Smooth muscle cell (in vitro differentiated cells): ENCODE results near the gene NEK9. TPM values are rescaled to one million over a fixed set of nuclear protein-coding genes. Genes with fewer than 3 reads are reported as not detected.

ENCODE experiments used
- DNase-seq: peaks from one replicate; lab custom pipeline; 2025; ENCODE audit not compliant: unreplicated experiment; lab: John Stamatoyannopoulos, UW
- H2AFZ ChIP-seq: fragments of 200-600 bp; sonication (generic); 2 replicates; pipeline ENCODE4 v1.6.0; 2016; ENCODE audit warnings: antibody characterized with exemption, low read depth, mild to moderate bottlenecking
- H3F3A ChIP-seq: fragments of 200-600 bp; sonication (generic); 2 replicates; pipeline ENCODE4 v1.6.0; 2017; ENCODE audit warnings: antibody characterized with exemption, low read depth
- H3K27ac ChIP-seq: fragments of 200-600 bp; sonication (generic); 2 replicates; pipeline ENCODE4 v1.5.1; 2016; ENCODE audit warnings: low read depth, mild to moderate bottlenecking
- H3K27me3 ChIP-seq: fragments of 200-600 bp; sonication (generic); 2 replicates; pipeline ENCODE4 v1.6.1; 2016; ENCODE audit warnings: low read depth, mild to moderate bottlenecking
- H3K36me3 ChIP-seq: fragments of 200-600 bp; sonication (generic); 2 replicates; pipeline ENCODE4 v1.5.1; 2016; ENCODE audit warnings: low read depth
- H3K4me1 ChIP-seq: fragments of 200-600 bp; sonication (generic); 2 replicates; pipeline ENCODE4 v1.5.1; 2016; ENCODE audit warnings: low read depth
- H3K4me2 ChIP-seq: fragments of 200-600 bp; sonication (generic); 2 replicates; pipeline ENCODE4 v1.6.0; 2016; ENCODE audit warnings: mild to moderate bottlenecking
- H3K4me3 ChIP-seq: fragments of 200-600 bp; sonication (generic); 2 replicates; pipeline ENCODE4 v1.5.1; 2016; ENCODE audit warnings: mild to moderate bottlenecking
- H3K79me2 ChIP-seq: fragments of 200-600 bp; sonication (generic); 2 replicates; pipeline ENCODE4 v1.6.0; 2016; ENCODE audit warnings: low read depth, mild to moderate bottlenecking
- H3K9ac ChIP-seq: fragments of 200-600 bp; sonication (generic); 2 replicates; pipeline ENCODE4 v1.6.0; 2016; ENCODE audit warnings: low read depth
- H3K9me3 ChIP-seq: fragments of 200-600 bp; sonication (generic); replicated peaks from 2 replicates; pipeline ENCODE4 v1.5.1; 2016; ENCODE audit warnings: low read depth
- H4K20me1 ChIP-seq: fragments of 200-600 bp; sonication (generic); 2 replicates; pipeline ENCODE4 v1.6.0; 2016; ENCODE audit warnings: low read depth
- CTCF ChIP-seq: fragments of 200-600 bp; sonication (generic); IDR thresholded peaks from 2 replicates; pipeline ENCODE4 v1.5.1; 2017; ENCODE audit warnings: borderline replicate concordance, mild to moderate bottlenecking, antibody characterized with exemption; ENCODE audit not compliant: insufficient read depth, poor library complexity, severe bottlenecking
- WGBS: methylation state at CpG from one replicate; pipeline ENCODE4 v1.1.7; 2016; ENCODE audit warnings: low lambda C conversion rate; 5-methylcytosine and 5-hydroxymethylcytosine counted together
- polyA plus RNA-seq: library from polyadenylated mRNA; unstranded; fragments of >200 nt; fragmentation: Nextera tagmentation; extraction: Ambion mirVana; gene quantifications from 2 replicates; pipeline ENCODE4 v1.2.1, GENCODE V29; 2016
- total RNA-seq: library from RNA; depleted of rRNA; stranded (reverse); fragments of >200 nt; gene quantifications from 2 replicates; pipeline ENCODE4 v1.2.3, GENCODE V29; 2014

NEK9 gene
- total and polyA plus RNA-seq, 2 experiments from 2014 or later = 12.4 to 17.8 TPM

- Histone ChIP-seq H3K79me2 (peaks cover 21% of the 10 kb centered on the region), H3K4me2 (no peak overlapping the region), H3K9ac (no peak overlapping the region), H3K27ac (no peak overlapping the region), H3K36me3 (no peaks in the 10 kb centered on the region), H2AFZ (no peak overlapping the region), H3F3A (no peaks in the 10 kb centered on the region), H4K20me1 (no peaks in the 10 kb centered on the region), H3K4me1 (no peaks in the 10 kb centered on the region), H3K4me3 (no peak overlapping the region), H3K27me3 (no peaks in the 10 kb centered on the region), H3K9me3 (no peaks in the 10 kb centered on the region)
- 94% methylated on average over 8 of the region's 8 CpGs for WGBS
- no peak for DNase-seq
- no peak for TF ChIP-seq CTCF
Observed at GRCh38 chr14:75044752-75045151, 82.1 kb downstream of the NEK9 start.

- no peak overlapping the region for H3K9ac ChIP-seq
- H3K4me3 ChIP-seq = no peak overlapping the region
- H3K4me1 ChIP-seq = no peaks in the 10 kb centered on the region
- no peaks in the 10 kb centered on the region for H3K9me3 ChIP-seq
- no peaks in the 10 kb centered on the region for H3F3A ChIP-seq
- no peaks in the 10 kb centered on the region for H4K20me1 ChIP-seq
- no peaks in the 10 kb centered on the region for H3K27me3 ChIP-seq
- H3K36me3 ChIP-seq = no peaks in the 10 kb centered on the region
- peaks cover 17% of the 10 kb centered on the region for H3K79me2 ChIP-seq
- no peak for TF ChIP-seq CTCF
- 71% methylated on average over 2 of the region's 2 CpGs for WGBS
- no peak overlapping the region for H3K27ac ChIP-seq
- no peak overlapping the region for H2AFZ ChIP-seq
- no peak overlapping the region for H3K4me2 ChIP-seq
- DNase-seq = no peak
Observed at GRCh38 chr14:75044322-75044721, 82.5 kb downstream of the NEK9 start.

GRCh38 chr14:75042035-75042434 lies 84.8 kb downstream of the NEK9 start:
- Histone ChIP-seq H3K27me3 (no peaks in the 10 kb centered on the region), H3K4me3 (no peak overlapping the region), H3K36me3 (no peaks in the 10 kb centered on the region), H3K9me3 (no peaks in the 10 kb centered on the region), H3K27ac (no peak overlapping the region), H3K4me2 (no peak overlapping the region), H3K4me1 (no peaks in the 10 kb centered on the region), H2AFZ (no peak overlapping the region), H3K9ac (no peak overlapping the region), H4K20me1 (no peaks in the 10 kb centered on the region), H3F3A (no peaks in the 10 kb centered on the region), H3K79me2 (peaks cover 16% of the 10 kb centered on the region)
- DNase-seq = no peak
- 88% methylated on average over 6 of the region's 6 CpGs for WGBS
- no peak for TF ChIP-seq CTCF

- 94% methylated on average over 4 of the region's 4 CpGs for WGBS
- Histone ChIP-seq H3K79me2 (peaks cover 16% of the 10 kb centered on the region), H3K9me3 (no peaks in the 10 kb centered on the region), H3K27me3 (no peaks in the 10 kb centered on the region), H3K4me1 (no peaks in the 10 kb centered on the region), H2AFZ (no peak overlapping the region), H3K9ac (no peak overlapping the region), H3K36me3 (no peaks in the 10 kb centered on the region), H3K4me2 (no peak overlapping the region), H3F3A (no peaks in the 10 kb centered on the region), H4K20me1 (no peaks in the 10 kb centered on the region), H3K27ac (no peak overlapping the region), H3K4me3 (no peak overlapping the region)
- DNase-seq = no peak
- TF ChIP-seq CTCF = no peak
Observed at GRCh38 chr14:75041613-75042012, 85.2 kb downstream of the NEK9 start.
